Right lobe of liver (tissue), 6 donors: ENCODE results near the gene QSOX1. TPM values are rescaled to one million over a fixed set of nuclear protein-coding genes. Genes with fewer than 3 reads are reported as not detected.

Experiments used
- ATAC-seq, 4 donors: fragments of 200-7000 bp; cut with Tn5 transposase; one replicate each; pipeline ENCODE4 v1.9.1; 2020; ENCODE audit warnings: mild to moderate bottlenecking in 4 of 4, moderate library complexity in 4 of 4
- DNase-seq, 3 donors: peaks; one replicate each; pipeline ENCODE4 v3.0.0-alpha.2; 2020
- H3K27ac ChIP-seq, 3 donors: fragments of 200-600 bp; one replicate each; pipeline ENCODE4 v1.8.0; 2022
- H3K27me3 ChIP-seq, 2 donors: fragments of 200-600 bp; one replicate each; pipeline ENCODE4 v1.8.0; 2022
- H3K36me3 ChIP-seq, 4 donors: fragments of 200-600 bp; sonication (generic) in 1 of 4; one replicate each; pipeline versions ENCODE4 v1.5.1 to v1.8.0; 2017 to 2022; ENCODE audit warnings: control low read depth in 1 of 4
- H3K4me1 ChIP-seq, 4 donors: fragments of 200-600 bp; sonication (generic) in 1 of 4; one replicate each; pipeline versions ENCODE4 v1.5.1 to v1.8.0; 2017 to 2022; ENCODE audit warnings: control low read depth in 1 of 4
- H3K4me3 ChIP-seq, 3 donors: fragments of 200-600 bp; one replicate each; pipeline ENCODE4 v1.8.0; 2022
- H3K9me3 ChIP-seq, 4 donors: fragments of 200-600 bp; sonication (generic) in 1 of 4; one replicate each; pipeline versions ENCODE4 v1.5.1 to v1.8.0; 2017 to 2022; ENCODE audit warnings: control low read depth in 1 of 4
- POLR2A ChIP-seq: fragments of 450-650 bp; IDR thresholded peaks from one replicate; pipeline ENCODE4 v1.6.1; 2017; ENCODE audit warnings: antibody characterized with exemption, mild to moderate bottlenecking
- WGBS: methylation state at CpG from one replicate; pipeline ENCODE4 v1.1.6; 2018; ENCODE audit warnings: low coverage, low lambda C conversion rate; ENCODE audit not compliant: insufficient coverage; ENCODE audit errors: missing lambda C conversion rate; 5-methylcytosine and 5-hydroxymethylcytosine counted together
- intact Hi-C, 2 donors: fragments of 100-400 bp; cut with DNase I; formaldehyde crosslinking; loops; one replicate each; pipeline versions ENCODE4 v1.11.2 to v1.14.1; 2022
- total RNA-seq, 6 experiments: library from RNA; depleted of rRNA in 2 of 6; stranded (reverse); fragments of >200 nt in 2 of 6; fragmentation: NEBNext Ultra II Directional in 3 of 6; extraction: Animal tissue kit (Norgen Biotek cat#: 25700) in 3 of 6; gene quantifications; one replicate each; pipeline versions ENCODE4 v1.1.0 to v1.2.4, GENCODE V29; 2016 to 2023
- TF ChIP-seq, protein P1 (sequence below), 4 donors: fragments of 200-600 bp in 3 of 4; fragments of 450-650 bp in 1 of 4; IDR thresholded peaks; one replicate each; pipeline versions ENCODE4 v1.5.1 to v1.8.0; 2016 to 2022; ENCODE audit warnings: antibody characterized with exemption in 4 of 4, mild to moderate bottlenecking in 2 of 4
- donor health status: DM: no; HTN: yes; CAD: no.
- donor health status: DM: no; HTN: no; CAD: no.
- donor health status: DM: no; HTN: no; CAD: no.
- donor health status: DM: no; HTN: yes; CAD: no.
- donor health status: DM: no; HTN: yes; CAD: no.

The QSOX1 gene
- total RNA-seq, 6 experiments from 2014 or later, result 25.0 to 68.4 (median 38.6) TPM

DNA sequence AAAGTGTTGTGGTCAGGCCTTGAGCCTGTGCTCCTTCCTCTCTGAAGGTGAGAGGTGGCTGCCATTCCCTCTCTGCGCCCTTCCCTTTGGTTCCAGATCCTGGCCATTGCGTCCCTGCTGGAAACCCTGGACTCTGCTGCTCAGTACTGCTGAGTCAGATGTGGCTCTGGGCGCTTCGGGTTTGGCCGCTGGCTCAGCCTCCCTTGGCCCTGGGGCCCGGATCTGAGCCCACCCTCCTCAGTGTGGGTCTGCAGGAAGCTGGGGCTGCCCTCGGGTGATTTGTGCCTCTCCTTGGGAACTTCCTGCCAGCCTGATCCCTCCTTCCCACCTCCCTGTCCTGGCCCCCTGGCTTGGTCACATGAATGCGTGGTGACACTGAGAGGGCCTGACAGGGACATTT, 32.2 kb downstream of the QSOX1 start:
- no peaks in the 10 kb centered on the region for H3K27me3 ChIP-seq
- 100% methylated on average over 1 of the region's 8 CpGs for WGBS
- peak in 3 of 4 donors; percentile 11 to 47 (median 19) for ATAC-seq

DNA sequence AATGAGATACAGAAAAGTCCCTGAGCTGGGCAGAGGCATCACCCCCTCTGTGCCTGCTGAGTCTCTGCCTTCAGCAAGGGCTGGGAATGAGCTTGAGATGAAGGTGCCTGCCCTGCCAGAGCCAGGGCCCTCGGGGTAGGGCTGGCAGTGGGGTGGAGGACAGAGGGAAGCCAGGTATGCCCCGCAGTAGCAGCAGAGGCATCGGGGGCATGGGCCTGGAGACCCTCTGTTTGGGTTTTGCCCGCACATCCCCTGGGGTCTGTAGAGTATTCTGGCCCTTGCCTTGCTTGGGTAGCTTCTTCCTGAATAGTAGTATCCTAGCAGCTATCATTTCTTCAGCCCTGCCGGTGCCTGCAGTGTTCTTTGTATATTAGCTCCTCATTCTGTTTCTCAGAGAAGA, 33.0 kb downstream of the QSOX1 start:
- ATAC-seq (no peak), DNase-seq (no peak)
- no peak for TF ChIP-seq POLR2A
- TF ChIP-seq, protein P1, sequence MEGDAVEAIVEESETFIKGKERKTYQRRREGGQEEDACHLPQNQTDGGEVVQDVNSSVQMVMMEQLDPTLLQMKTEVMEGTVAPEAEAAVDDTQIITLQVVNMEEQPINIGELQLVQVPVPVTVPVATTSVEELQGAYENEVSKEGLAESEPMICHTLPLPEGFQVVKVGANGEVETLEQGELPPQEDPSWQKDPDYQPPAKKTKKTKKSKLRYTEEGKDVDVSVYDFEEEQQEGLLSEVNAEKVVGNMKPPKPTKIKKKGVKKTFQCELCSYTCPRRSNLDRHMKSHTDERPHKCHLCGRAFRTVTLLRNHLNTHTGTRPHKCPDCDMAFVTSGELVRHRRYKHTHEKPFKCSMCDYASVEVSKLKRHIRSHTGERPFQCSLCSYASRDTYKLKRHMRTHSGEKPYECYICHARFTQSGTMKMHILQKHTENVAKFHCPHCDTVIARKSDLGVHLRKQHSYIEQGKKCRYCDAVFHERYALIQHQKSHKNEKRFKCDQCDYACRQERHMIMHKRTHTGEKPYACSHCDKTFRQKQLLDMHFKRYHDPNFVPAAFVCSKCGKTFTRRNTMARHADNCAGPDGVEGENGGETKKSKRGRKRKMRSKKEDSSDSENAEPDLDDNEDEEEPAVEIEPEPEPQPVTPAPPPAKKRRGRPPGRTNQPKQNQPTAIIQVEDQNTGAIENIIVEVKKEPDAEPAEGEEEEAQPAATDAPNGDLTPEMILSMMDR (IDR thresholded peaks at IDR 0.05), result no peak
- Histone ChIP-seq H3K9me3 (no peaks in the 10 kb centered on the region), H3K36me3 (no peaks in the 10 kb centered on the region), H3K27me3 (no peaks in the 10 kb centered on the region), H3K4me1 (no peaks in the 10 kb centered on the region), H3K27ac (no peak overlapping the region), H3K4me3 (no peak overlapping the region)
- no CpG with 5 or more reads among the region's 5 CpGs for WGBS
- intact Hi-C loops, result no loop called here

More for the DNA sequence above, 32.2 kb downstream of the QSOX1 start:
- Histone ChIP-seq H3K4me1 (no peaks in the 10 kb centered on the region), H3K4me3 (no peak overlapping the region), H3K36me3 (no peaks in the 10 kb centered on the region), H3K27ac (no peak overlapping the region), H3K9me3 (no peaks in the 10 kb centered on the region)
- intact Hi-C loops, result no loop called here
- TF ChIP-seq, protein P1 (IDR thresholded peaks at IDR 0.05), result no peak
- no peak for TF ChIP-seq POLR2A
- no peak for DNase-seq

DNA sequence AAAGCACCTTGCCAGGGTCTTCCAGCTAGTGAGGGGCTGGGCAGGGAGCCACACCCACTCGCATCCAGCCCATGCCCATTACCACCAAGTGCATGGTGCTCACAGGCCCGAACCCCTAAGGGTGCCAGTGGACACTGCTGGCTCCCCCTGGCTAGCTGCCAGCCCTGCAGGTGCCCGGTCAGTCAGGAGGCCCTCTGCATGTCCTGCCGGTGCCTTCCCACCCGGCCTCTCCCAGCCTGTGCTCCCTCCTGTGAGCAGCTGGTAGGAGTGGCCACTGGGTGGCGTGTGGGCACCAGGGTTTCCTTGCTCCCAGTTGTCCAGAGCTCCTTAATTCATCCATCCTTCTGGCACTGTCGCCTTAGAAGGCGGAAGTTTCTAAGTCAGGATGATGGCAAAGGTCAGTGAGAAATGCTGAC, 33.4 kb downstream of the QSOX1 start:
- no peak for TF ChIP-seq POLR2A
- TF ChIP-seq, protein P1 (IDR thresholded peaks at IDR 0.05), result peak; percentile 65 to 82 (median 77)
- intact Hi-C loops, result no loop called here
- H3K4me1 ChIP-seq, result no peaks in the 10 kb centered on the region
- DNase-seq, result peak; percentile 70 to 74 (median 74)
- no peaks in the 10 kb centered on the region for H3K36me3 ChIP-seq
- H3K27ac ChIP-seq, result no peak overlapping the region
- no peak overlapping the region for H3K4me3 ChIP-seq
- H3K9me3 ChIP-seq, result no peaks in the 10 kb centered on the region
- H3K27me3 ChIP-seq, result no peaks in the 10 kb centered on the region
- WGBS, result no CpG with 5 or more reads among the region's 8 CpGs
- peak; percentile 85 to 92 (median 90) for ATAC-seq

DNA sequence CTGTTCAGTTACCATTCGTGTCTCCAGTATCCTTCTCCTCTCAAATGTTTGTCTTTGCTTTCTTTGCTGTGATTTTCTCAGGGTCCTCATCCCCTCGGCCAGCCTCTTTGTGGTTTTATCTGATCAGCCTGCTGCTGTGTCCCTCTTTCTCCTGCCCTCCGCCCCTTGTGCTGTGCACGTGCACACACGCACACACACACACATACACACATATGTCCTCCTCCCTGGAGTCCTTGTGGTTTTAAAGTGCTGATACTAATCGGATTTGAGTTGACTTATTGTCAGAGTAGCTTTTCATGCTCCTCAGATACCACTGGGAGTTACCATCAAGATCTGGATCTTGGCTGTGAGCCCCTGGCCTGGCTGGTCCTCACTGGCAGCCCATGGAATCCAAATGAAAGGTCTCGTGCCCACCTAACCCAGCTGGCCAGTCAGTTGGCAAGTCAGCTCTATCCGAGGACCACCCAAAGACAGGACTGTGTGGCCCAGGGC, 34.1 kb downstream of the QSOX1 start:
- H3K9me3 ChIP-seq, result no peaks in the 10 kb centered on the region
- no peak for TF ChIP-seq POLR2A
- TF ChIP-seq, protein P1 (IDR thresholded peaks at IDR 0.05), result no peak
- no peak overlapping the region for H3K4me3 ChIP-seq
- no peaks in the 10 kb centered on the region for H3K27me3 ChIP-seq
- H3K27ac ChIP-seq, result no peak overlapping the region
- ATAC-seq (no peak), DNase-seq (no peak)
- 44% methylated on average over 7 of the region's 8 CpGs for WGBS
- H3K36me3 ChIP-seq, result no peaks in the 10 kb centered on the region
- intact Hi-C loops, result no loop called here
- no peaks in the 10 kb centered on the region for H3K4me1 ChIP-seq

DNA sequence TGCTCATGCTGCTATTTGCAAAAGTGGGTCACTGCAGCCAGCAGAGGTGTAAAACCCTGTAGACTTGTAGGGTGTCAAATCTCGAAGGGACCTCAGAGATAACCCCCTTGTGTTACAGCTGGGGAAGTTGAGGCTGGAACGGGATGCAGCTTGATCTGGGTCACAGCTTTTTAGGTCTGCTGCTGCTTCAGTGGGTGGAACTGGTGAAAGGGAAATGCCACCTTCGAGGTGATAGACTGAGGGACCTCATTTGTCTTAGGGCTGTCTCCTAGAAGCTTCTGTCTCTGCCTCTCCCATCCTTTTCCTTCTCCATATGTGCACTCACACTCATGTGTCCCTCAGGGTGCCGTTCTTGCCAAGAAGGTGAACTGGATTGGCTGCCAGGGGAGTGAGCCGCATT, 35.4 kb downstream of the QSOX1 start:
- no peak overlapping the region for H3K27ac ChIP-seq
- ATAC-seq (no peak), DNase-seq (no peak)
- intact Hi-C loops, result no loop called here
- WGBS, result 57% methylated on average over 5 of the region's 5 CpGs
- H3K27me3 ChIP-seq, result no peaks in the 10 kb centered on the region
- no peaks in the 10 kb centered on the region for H3K36me3 ChIP-seq
- no peak overlapping the region for H3K4me3 ChIP-seq
- H3K4me1 ChIP-seq, result no peaks in the 10 kb centered on the region
- no peak for TF ChIP-seq POLR2A
- TF ChIP-seq, protein P1 (IDR thresholded peaks at IDR 0.05), result no peak
- no peaks in the 10 kb centered on the region for H3K9me3 ChIP-seq
